Loucy (cell line): ENCODE measurements around the gene TNNT2.

Source experiments
- EZH2phosphoT487 ChIP-seq: fragments of 200-600 bp; IDR thresholded peaks from 2 replicates; pipeline ENCODE4 v1.6.1; 2018; ENCODE audit warnings: antibody characterized with exemption, mild to moderate bottlenecking, moderate library complexity, borderline replicate concordance
- TF ChIP-seq, protein P1 (sequence below): fragments of 200-600 bp; sonication (generic); conservative IDR thresholded peaks from 2 replicates; pipeline ENCODE4 v1.5.1; 2014; ENCODE audit warnings: mild to moderate bottlenecking, antibody characterized with exemption, low read length

DNA sequence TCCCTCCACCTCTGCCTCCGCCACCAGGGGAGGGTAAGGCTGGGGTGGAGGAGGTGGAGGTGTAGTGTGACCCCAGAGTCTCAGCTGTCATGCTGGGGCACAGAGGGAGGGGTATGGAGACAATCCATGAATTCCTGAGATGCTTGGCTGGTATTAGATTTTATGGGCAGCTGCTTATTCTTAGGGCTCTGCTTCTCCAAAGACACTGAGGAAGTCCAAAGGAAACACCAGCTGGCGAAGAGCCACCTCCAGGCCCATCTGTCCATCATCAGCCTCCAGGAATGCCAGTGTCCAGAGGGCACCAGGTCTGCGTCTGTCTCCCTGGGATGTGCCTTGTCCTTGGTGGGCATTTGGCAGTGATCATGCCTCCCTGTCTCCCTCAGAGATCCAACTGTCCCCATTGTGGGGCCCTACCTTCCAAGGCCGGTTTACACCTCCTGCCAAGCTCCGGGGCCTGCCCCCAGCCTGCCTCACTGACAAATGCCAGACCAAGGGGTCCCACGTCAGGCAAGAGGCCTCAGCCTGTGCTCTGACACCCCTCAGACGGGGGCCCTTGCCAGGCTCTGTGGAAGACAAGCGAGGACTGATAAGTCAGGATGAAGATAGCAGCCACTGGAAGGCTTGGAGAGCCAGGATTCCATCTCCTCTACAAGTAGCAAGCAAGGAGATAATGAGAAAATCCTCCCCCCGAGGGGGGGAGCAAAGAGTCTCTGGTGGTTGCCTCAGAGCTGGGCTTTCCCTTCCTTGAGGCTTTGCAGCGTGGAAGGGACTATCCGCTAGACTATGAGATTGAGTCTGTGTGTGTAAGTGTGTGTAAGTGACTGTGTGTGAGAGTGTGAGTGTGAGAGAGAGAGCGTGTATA lies 42.5 kb upstream of the TNNT2 start:
- TF ChIP-seq EZH2phosphoT487 = no peak
- TF ChIP-seq, protein P1, sequence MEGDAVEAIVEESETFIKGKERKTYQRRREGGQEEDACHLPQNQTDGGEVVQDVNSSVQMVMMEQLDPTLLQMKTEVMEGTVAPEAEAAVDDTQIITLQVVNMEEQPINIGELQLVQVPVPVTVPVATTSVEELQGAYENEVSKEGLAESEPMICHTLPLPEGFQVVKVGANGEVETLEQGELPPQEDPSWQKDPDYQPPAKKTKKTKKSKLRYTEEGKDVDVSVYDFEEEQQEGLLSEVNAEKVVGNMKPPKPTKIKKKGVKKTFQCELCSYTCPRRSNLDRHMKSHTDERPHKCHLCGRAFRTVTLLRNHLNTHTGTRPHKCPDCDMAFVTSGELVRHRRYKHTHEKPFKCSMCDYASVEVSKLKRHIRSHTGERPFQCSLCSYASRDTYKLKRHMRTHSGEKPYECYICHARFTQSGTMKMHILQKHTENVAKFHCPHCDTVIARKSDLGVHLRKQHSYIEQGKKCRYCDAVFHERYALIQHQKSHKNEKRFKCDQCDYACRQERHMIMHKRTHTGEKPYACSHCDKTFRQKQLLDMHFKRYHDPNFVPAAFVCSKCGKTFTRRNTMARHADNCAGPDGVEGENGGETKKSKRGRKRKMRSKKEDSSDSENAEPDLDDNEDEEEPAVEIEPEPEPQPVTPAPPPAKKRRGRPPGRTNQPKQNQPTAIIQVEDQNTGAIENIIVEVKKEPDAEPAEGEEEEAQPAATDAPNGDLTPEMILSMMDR = no peak
